Dedifferentiated amniotic fluid mesenchymal stem cell (primary cell): ENCODE measurements around the gene EML6.
"Not testable (repeated sequence)": the region's sequence is repeated elsewhere in the genome, so short reads cannot be mapped to it uniquely, and the experiment has no call there.

Experiments used
- DNase-seq: peaks from one replicate; pipeline ENCODE4 v3.0.0-alpha.2; 2016; ENCODE audit errors: extremely low spot score

Gene EML6

GRCh38 chr2:54801352-54801751, 77.9 kb downstream of the EML6 start:
- DNase-seq = no peak

GRCh38 chr2:54803783-54804751, 80.6 kb downstream of the EML6 start:
- DNase-seq = no peak

- DNase-seq = no peak
Measured at GRCh38 chr2:54805255-54805654, 81.8 kb downstream of the EML6 start.

- no peak for DNase-seq
Measured at GRCh38 chr2:54806975-54807374, 83.5 kb downstream of the EML6 start.

- DNase-seq = no peak
Measured at GRCh38 chr2:54808661-54809060, 85.2 kb downstream of the EML6 start.

- DNase-seq = no peak
Measured at GRCh38 chr2:54809819-54810218, 86.4 kb downstream of the EML6 start.

GRCh38 chr2:54810246-54810645, 86.8 kb downstream of the EML6 start:
- DNase-seq = no peak

- DNase-seq = no peak
Measured at GRCh38 chr2:54813584-54813983, 90.1 kb downstream of the EML6 start.

GRCh38 chr2:54814389-54815147, 91.1 kb downstream of the EML6 start:
- no peak for DNase-seq

GRCh38 chr2:54815148-54815539, 91.7 kb downstream of the EML6 start:
- no peak for DNase-seq

- no peak for DNase-seq
Measured at GRCh38 chr2:54818226-54818625, 94.8 kb downstream of the EML6 start.

- DNase-seq = no peak
Measured at GRCh38 chr2:54820558-54820957, 97.1 kb downstream of the EML6 start.

- DNase-seq = no peak
Measured at GRCh38 chr2:54824567-54824966, 101.1 kb downstream of the EML6 start.

- DNase-seq = no peak
Measured at GRCh38 chr2:54830546-54830945, 107.1 kb downstream of the EML6 start.

- DNase-seq = no peak
Measured at GRCh38 chr2:54831480-54831879, 108.0 kb downstream of the EML6 start.

GRCh38 chr2:54834721-54835120, 111.3 kb downstream of the EML6 start:
- DNase-seq = no peak

GRCh38 chr2:54836477-54836876, 113.0 kb downstream of the EML6 start:
- no peak for DNase-seq

- peak; percentile 64 for DNase-seq
Measured at GRCh38 chr2:54838585-54839035, 115.1 kb downstream of the EML6 start.

GRCh38 chr2:54839461-54840255, 116.2 kb downstream of the EML6 start:
- no peak for DNase-seq

GRCh38 chr2:54840559-54841468, 117.4 kb downstream of the EML6 start:
- no peak for DNase-seq

- not testable (repeated sequence) for DNase-seq
Measured at GRCh38 chr2:54841500-54841899, 118.0 kb downstream of the EML6 start.
